ENCODE data around the gene IQCH. TPM values are rescaled to one million over a fixed set of nuclear protein-coding genes. Genes with fewer than 3 reads are reported as not detected.

The IQCH gene
- total RNA-seq, 1 donor from 2014 or later: 3.1 TPM

DNA sequence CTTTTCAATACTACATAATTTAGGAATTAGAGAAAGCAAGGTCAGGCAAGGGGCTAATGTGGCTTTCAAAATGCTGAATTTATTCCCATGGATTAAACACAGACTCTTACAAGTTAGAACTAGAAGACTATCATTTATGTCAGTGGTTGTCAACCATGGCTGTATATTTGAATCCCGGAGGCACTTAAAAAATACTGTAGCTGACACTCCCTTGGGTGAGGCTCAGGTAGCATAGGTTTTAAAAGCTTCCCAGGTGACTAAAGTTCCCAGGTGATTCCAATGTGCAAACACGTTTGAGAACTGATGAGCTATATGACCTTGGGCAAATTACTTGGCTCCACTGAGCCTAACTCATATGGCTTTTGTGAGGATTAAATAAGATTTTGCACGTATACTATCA is 29.7 kb upstream of the IQCH start:
- Histone ChIP-seq H3K9ac (ENCODE audit: low read depth in 1 of 3, low read length in 3 of 3) (no peak overlapping the region), H3K9me3 (ENCODE audit: control insufficient read depth in 3 of 3, low read length in 3 of 3) (no peaks in the 10 kb centered on the region)

DNA sequence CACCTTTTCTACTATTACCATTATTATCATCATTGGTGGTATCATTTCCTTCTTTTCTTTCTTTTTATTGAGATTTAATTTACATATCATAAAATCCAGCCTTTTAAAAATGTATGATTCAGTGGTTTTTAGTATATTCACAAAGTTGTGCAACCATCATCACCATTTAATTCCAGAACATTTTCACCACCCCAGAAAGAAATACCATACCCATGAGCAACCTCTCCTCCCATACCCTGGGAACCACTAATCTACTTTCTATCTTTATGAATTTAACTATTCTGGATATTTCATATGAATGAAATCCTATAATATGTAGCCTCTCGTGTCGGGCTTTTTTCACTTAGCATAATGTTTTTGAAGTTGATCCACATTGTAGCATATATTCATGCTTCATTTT is 29.2 kb upstream of the IQCH start:
- Histone ChIP-seq H3K36me3 (ENCODE audit: control insufficient read depth in 3 of 3, insufficient read depth in 3 of 3, low read length in 3 of 3) (peaks cover under 1 to 3% (median 2%) of the 10 kb centered on the region in 3 donors), H3K27ac (ENCODE audit: low read depth, low read length) (no peak overlapping the region), H3K9ac (ENCODE audit: low read depth in 1 of 3, low read length in 3 of 3) (no peak overlapping the region), H3K4me1 (ENCODE audit: control insufficient read depth in 3 of 3, insufficient read depth in 3 of 3, low read length in 3 of 3) (no peaks in the 10 kb centered on the region), H3K27me3 (ENCODE audit: control insufficient read depth in 3 of 3, insufficient read depth in 3 of 3, low read length in 3 of 3) (no peaks in the 10 kb centered on the region), H3K9me3 (ENCODE audit: control insufficient read depth in 3 of 3, low read length in 3 of 3) (no peaks in the 10 kb centered on the region), H3K4me3 (ENCODE audit: low read length in 3 of 3) (no peak overlapping the region)

More for the DNA sequence above, 29.7 kb upstream of the IQCH start:
- Histone ChIP-seq H3K27ac (ENCODE audit: low read depth, low read length) (no peak overlapping the region), H3K27me3 (ENCODE audit: control insufficient read depth in 3 of 3, insufficient read depth in 3 of 3, low read length in 3 of 3) (no peaks in the 10 kb centered on the region), H3K4me1 (ENCODE audit: control insufficient read depth in 3 of 3, insufficient read depth in 3 of 3, low read length in 3 of 3) (no peaks in the 10 kb centered on the region), H3K4me3 (ENCODE audit: low read length in 3 of 3) (no peak overlapping the region), H3K36me3 (ENCODE audit: control insufficient read depth in 3 of 3, insufficient read depth in 3 of 3, low read length in 3 of 3) (no peaks in the 10 kb centered on the region)

DNA sequence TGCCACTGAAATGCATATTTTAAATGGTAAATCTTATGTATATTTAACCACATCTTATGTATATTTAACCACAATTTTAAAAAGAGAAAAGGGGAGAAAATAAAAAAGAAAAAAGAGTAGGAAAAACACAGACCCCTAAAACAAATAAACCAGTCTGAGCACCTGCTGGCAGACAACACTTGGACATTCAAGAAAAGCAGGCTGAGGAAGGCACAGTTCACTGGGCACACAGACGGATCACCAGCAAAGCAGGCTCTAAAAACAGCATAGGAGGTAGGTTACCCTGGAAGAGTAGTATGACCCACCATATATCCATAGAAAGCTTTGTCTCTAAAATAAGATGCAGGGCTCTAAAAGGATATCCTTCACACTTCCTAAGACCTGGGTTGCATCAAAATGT is 27.2 kb upstream of the IQCH start:
- H3K27ac ChIP-seq (ENCODE audit: low read depth, low read length): no peak overlapping the region
- no peaks in the 10 kb centered on the region for H3K9me3 ChIP-seq (ENCODE audit: control insufficient read depth in 3 of 3, low read length in 3 of 3)
- no peaks in the 10 kb centered on the region for H3K27me3 ChIP-seq (ENCODE audit: control insufficient read depth in 3 of 3, insufficient read depth in 3 of 3, low read length in 3 of 3)
- peaks cover 7 to 13% (median 12%) of the 10 kb centered on the region in 3 donors for H3K36me3 ChIP-seq (ENCODE audit: control insufficient read depth in 3 of 3, insufficient read depth in 3 of 3, low read length in 3 of 3)
- no peak overlapping the region for H3K9ac ChIP-seq (ENCODE audit: low read depth in 1 of 3, low read length in 3 of 3)
- H3K4me3 ChIP-seq (ENCODE audit: low read length in 3 of 3): no peak overlapping the region
- no peaks in the 10 kb centered on the region for H3K4me1 ChIP-seq (ENCODE audit: control insufficient read depth in 3 of 3, insufficient read depth in 3 of 3, low read length in 3 of 3)

DNA sequence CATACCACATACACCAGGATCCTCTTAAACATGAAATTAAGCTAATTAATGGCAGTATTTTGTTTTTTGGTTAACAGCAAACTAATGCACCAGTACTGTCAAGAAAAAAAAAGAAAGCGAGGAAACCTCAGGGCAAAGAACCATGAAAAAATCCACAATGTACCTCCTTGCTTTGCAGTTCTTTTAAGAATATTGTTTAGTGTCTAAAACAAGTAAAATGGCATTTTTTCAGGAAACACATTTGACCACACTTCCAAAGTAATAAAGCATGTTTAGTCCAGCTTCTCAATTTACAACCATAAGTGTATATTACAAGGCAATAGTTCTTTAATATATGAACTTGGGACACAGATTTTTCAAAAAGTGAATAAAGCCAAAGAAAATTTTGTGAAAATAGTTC is 26.7 kb upstream of the IQCH start:
- H3K4me1 ChIP-seq (ENCODE audit: control insufficient read depth in 3 of 3, insufficient read depth in 3 of 3, low read length in 3 of 3): no peaks in the 10 kb centered on the region
- H3K9ac ChIP-seq (ENCODE audit: low read depth in 1 of 3, low read length in 3 of 3): no peak overlapping the region
- peaks cover 7 to 13% (median 12%) of the 10 kb centered on the region in 3 donors for H3K36me3 ChIP-seq (ENCODE audit: control insufficient read depth in 3 of 3, insufficient read depth in 3 of 3, low read length in 3 of 3)
- no peak overlapping the region for H3K4me3 ChIP-seq (ENCODE audit: low read length in 3 of 3)
- no peaks in the 10 kb centered on the region for H3K9me3 ChIP-seq (ENCODE audit: control insufficient read depth in 3 of 3, low read length in 3 of 3)
- H3K27me3 ChIP-seq (ENCODE audit: control insufficient read depth in 3 of 3, insufficient read depth in 3 of 3, low read length in 3 of 3): no peaks in the 10 kb centered on the region
- no peak overlapping the region for H3K27ac ChIP-seq (ENCODE audit: low read depth, low read length)

DNA sequence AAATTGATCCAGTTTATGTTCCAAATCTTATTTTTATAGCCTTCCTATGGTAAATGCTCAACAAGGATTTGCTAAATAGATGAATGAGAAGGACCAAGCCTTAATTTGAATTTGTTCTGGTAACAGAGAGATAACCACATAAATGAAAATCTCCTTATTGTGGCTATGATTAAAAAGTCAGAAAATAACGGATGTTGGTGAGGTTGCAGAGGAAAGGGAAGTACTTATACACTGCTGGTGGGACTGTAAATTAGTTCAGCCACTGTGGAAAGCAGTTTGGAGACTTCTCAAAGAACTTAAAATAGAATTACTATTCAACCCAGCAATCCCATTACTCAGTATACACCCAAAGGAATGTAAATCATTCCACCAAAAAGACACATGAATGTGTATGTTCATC is 26.3 kb upstream of the IQCH start:
- Histone ChIP-seq H3K27me3 (ENCODE audit: control insufficient read depth in 3 of 3, insufficient read depth in 3 of 3, low read length in 3 of 3) (no peaks in the 10 kb centered on the region), H3K4me1 (ENCODE audit: control insufficient read depth in 3 of 3, insufficient read depth in 3 of 3, low read length in 3 of 3) (no peaks in the 10 kb centered on the region), H3K36me3 (ENCODE audit: control insufficient read depth in 3 of 3, insufficient read depth in 3 of 3, low read length in 3 of 3) (peaks cover 7 to 13% (median 12%) of the 10 kb centered on the region in 3 donors), H3K4me3 (ENCODE audit: low read length in 3 of 3) (no peak overlapping the region), H3K9me3 (ENCODE audit: control insufficient read depth in 3 of 3, low read length in 3 of 3) (no peaks in the 10 kb centered on the region), H3K9ac (ENCODE audit: low read depth in 1 of 3, low read length in 3 of 3) (no peak overlapping the region), H3K27ac (ENCODE audit: low read depth, low read length) (no peak overlapping the region)

DNA sequence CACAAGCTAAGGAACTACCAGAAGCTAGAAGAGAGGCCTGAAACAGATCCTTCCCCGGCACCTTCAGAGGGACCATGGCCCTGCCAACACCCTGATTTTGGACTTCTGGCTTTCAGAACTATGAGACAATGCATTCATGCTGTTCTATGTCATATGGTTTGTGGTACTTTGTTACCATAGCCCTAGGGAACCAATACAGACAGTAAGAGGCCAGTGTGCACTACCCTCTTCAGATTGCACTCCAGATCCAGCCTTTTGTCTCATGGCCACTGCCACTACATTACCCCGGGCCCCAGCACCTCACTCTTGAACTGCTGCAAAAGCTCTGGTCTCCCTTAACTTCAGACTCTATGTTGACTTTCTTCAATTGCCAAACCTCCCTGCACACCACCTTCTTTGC is 24.1 kb upstream of the IQCH start:
- Histone ChIP-seq H3K27ac (ENCODE audit: low read depth, low read length) (no peak overlapping the region), H3K4me3 (ENCODE audit: low read length in 3 of 3) (no peak overlapping the region), H3K27me3 (ENCODE audit: control insufficient read depth in 3 of 3, insufficient read depth in 3 of 3, low read length in 3 of 3) (no peaks in the 10 kb centered on the region), H3K9me3 (ENCODE audit: control insufficient read depth in 3 of 3, low read length in 3 of 3) (no peaks in the 10 kb centered on the region), H3K9ac (ENCODE audit: low read depth in 1 of 3, low read length in 3 of 3) (no peak overlapping the region), H3K4me1 (ENCODE audit: control insufficient read depth in 3 of 3, insufficient read depth in 3 of 3, low read length in 3 of 3) (no peaks in the 10 kb centered on the region), H3K36me3 (ENCODE audit: control insufficient read depth in 3 of 3, insufficient read depth in 3 of 3, low read length in 3 of 3) (peaks cover 7 to 18% (median 12%) of the 10 kb centered on the region in 3 donors)

DNA sequence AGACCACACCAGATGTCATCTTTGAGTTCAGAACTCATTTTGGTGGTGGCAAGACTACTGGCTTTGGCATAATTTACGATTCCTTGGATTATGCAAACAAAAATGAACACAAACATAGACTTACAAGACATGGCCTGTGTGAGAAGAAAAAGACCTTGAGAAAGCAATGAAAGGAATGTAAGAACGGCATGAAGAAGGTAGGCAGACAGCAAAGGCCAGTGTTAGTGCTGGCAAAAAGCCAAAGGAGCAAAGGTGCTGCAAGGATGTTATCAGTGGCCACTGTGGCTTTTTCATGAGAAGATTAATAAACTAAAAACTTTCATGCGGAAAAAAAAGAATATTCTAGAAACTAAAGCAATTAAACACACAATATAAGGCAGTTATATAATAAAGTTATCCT is 22.0 kb upstream of the IQCH start:
- Histone ChIP-seq H3K4me1 (ENCODE audit: control insufficient read depth in 3 of 3, insufficient read depth in 3 of 3, low read length in 3 of 3) (no peaks in the 10 kb centered on the region), H3K27me3 (ENCODE audit: control insufficient read depth in 3 of 3, insufficient read depth in 3 of 3, low read length in 3 of 3) (no peaks in the 10 kb centered on the region), H3K4me3 (ENCODE audit: low read length in 3 of 3) (no peak overlapping the region), H3K9ac (ENCODE audit: low read depth in 1 of 3, low read length in 3 of 3) (no peak overlapping the region), H3K27ac (ENCODE audit: low read depth, low read length) (no peak overlapping the region), H3K36me3 (ENCODE audit: control insufficient read depth in 3 of 3, insufficient read depth in 3 of 3, low read length in 3 of 3) (peaks cover 7 to 19% (median 12%) of the 10 kb centered on the region in 3 donors), H3K9me3 (ENCODE audit: control insufficient read depth in 3 of 3, low read length in 3 of 3) (no peaks in the 10 kb centered on the region)

DNA sequence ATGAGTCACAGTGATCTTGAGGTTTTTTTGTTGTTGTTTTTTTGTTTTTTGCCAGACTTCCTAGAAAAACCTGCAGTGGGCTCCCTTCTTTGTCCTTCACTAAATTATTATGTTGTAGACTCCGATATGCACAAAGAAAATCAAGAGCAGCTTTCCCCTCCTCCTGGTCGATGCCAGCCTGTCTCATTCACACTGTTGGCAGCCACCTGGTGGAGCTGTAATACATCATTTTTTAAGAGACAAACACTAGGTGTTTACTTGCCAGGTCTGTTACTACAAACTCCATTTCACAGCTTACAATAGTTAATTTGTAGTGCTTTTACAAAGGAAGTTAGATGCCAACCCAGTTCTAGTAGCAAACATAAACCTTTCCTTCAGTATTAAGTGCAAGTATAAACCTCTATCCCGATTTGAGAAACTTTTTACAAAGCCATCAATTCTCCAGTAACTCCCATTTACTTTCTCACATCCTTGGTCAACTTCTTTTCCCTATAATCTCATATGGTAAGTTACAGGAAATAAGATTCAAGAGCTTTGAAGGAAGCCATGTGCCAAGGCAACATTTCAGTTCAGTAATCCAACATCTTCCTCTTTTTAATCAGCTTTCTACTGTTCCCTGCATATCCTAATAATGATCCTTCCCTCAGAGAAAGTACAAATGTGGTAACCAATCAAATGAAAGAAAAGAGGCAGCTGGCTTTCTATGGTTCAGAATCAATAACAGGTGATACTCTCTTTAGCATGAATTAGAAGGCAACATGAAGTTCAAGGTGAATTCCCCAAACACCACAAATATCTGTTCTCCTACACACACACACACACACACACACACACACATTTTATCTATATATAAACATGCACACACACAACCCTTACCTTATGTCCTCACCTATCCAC is 14.1 kb upstream of the IQCH start:
- Histone ChIP-seq H3K4me3 (ENCODE audit: low read length in 3 of 3) (no peak overlapping the region), H3K4me1 (ENCODE audit: control insufficient read depth in 3 of 3, insufficient read depth in 3 of 3, low read length in 3 of 3) (peaks cover 15 to 34% (median 21%) of the 10 kb centered on the region in 3 donors), H3K27me3 (ENCODE audit: control insufficient read depth in 3 of 3, insufficient read depth in 3 of 3, low read length in 3 of 3) (no peaks in the 10 kb centered on the region), H3K27ac (ENCODE audit: low read depth, low read length) (peak overlapping the region; percentile 8), H3K9me3 (ENCODE audit: control insufficient read depth in 3 of 3, low read length in 3 of 3) (no peaks in the 10 kb centered on the region), H3K36me3 (ENCODE audit: control insufficient read depth in 3 of 3, insufficient read depth in 3 of 3, low read length in 3 of 3) (peaks cover 0 to 1% (median 0%) of the 10 kb centered on the region in 3 donors), H3K9ac (ENCODE audit: low read depth in 1 of 3, low read length in 3 of 3) (peak overlapping the region in 1 of 3 donors; percentile 10)

DNA sequence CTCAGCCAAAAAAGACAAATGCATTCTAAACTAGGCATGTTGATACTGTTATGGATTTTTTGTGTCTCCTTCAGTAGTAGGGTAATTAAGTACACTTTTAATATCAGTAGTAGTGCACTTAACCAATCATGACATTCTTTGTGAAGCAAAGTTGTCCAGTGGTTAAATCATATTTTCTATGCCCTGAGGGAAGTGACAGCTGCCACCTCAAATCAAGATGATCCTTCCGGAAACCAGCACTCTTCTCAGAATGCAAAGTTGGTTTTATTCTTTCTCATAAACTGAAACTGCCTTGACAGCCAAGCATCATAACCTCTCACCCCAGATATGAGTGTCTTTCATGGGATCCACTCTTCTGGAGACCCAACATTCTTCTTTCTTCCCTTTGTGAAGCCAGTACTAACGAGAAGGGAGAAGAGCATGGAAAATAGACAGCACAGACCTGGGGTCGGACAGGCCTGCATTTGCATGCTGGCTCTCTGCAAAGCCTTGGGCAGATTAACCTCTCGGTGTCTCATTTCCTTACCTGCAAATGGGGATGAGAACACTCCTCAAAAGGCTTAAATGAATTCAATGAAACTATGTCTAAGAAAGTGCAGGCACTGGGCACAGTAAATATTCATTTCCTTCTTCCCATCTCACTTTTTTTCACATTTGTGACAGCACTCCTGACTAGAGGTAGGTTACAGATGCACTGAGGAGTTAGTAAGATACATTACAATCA is 13.3 kb upstream of the IQCH start:
- H3K9me3 ChIP-seq (ENCODE audit: control insufficient read depth in 3 of 3, low read length in 3 of 3): no peaks in the 10 kb centered on the region
- H3K9ac ChIP-seq (ENCODE audit: low read depth in 1 of 3, low read length in 3 of 3): no peak overlapping the region
- H3K36me3 ChIP-seq (ENCODE audit: control insufficient read depth in 3 of 3, insufficient read depth in 3 of 3, low read length in 3 of 3): no peaks in the 10 kb centered on the region
- H3K4me1 ChIP-seq (ENCODE audit: control insufficient read depth in 3 of 3, insufficient read depth in 3 of 3, low read length in 3 of 3): peaks cover 15 to 34% (median 21%) of the 10 kb centered on the region in 3 donors
- peak overlapping the region; percentile 8 for H3K27ac ChIP-seq (ENCODE audit: low read depth, low read length)
- no peaks in the 10 kb centered on the region for H3K27me3 ChIP-seq (ENCODE audit: control insufficient read depth in 3 of 3, insufficient read depth in 3 of 3, low read length in 3 of 3)
- H3K4me3 ChIP-seq (ENCODE audit: low read length in 3 of 3): peak overlapping the region in 1 of 3 donors; percentile 1

DNA sequence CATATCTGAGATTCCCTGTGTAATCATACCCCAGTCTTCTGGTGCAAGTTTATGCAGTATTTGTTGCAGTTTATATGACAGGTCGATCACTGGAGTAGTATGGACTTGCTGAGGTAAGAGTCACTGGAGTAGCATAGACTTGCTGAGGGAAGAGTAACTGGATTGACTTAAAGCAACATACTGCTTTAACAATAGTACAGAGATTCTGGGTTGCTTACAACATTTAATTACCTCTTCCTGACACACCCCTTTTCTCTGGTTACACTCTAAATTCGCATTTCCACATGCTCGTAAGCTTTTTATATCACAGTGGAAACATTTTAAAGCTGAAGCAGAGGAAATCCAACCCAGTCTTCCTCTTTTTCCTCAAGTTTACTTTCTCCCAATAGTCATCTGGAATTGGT is 11.9 kb upstream of the IQCH start:
- peak overlapping the region in 2 of 3 donors; percentile 27 to 38 for H3K4me3 ChIP-seq (ENCODE audit: low read length in 3 of 3)
- no peaks in the 10 kb centered on the region for H3K27me3 ChIP-seq (ENCODE audit: control insufficient read depth in 3 of 3, insufficient read depth in 3 of 3, low read length in 3 of 3)

More for the DNA sequence above, 11.9 kb upstream of the IQCH start:
- H3K4me1 ChIP-seq (ENCODE audit: control insufficient read depth in 3 of 3, insufficient read depth in 3 of 3, low read length in 3 of 3): peaks cover 15 to 34% (median 21%) of the 10 kb centered on the region in 3 donors
- H3K36me3 ChIP-seq (ENCODE audit: control insufficient read depth in 3 of 3, insufficient read depth in 3 of 3, low read length in 3 of 3): no peaks in the 10 kb centered on the region
- H3K27ac ChIP-seq (ENCODE audit: low read depth, low read length): peak overlapping the region; percentile 55
- no peaks in the 10 kb centered on the region for H3K9me3 ChIP-seq (ENCODE audit: control insufficient read depth in 3 of 3, low read length in 3 of 3)
- peak overlapping the region in 2 of 3 donors; percentile 20 to 57 for H3K9ac ChIP-seq (ENCODE audit: low read depth in 1 of 3, low read length in 3 of 3)
